ENCODE measurements around the gene ATG2A. TPM values are rescaled to one million over a fixed set of nuclear protein-coding genes. Genes with fewer than 3 reads are reported as not detected.

ATG2A gene
- 7.3 TPM for total RNA-seq

GRCh38 chr11:64916775-64917662, at the start of gene ATG2A:
Gene ATG2A (minus strand): TSS chr11:64917209. CDS start chr11:64917135, 74 bp downstream.
- peak; percentile 97 for FAIRE-seq
- peak; percentile 98 to 99 for DNase-seq (ENCODE audit: low spot score in 2 of 2)

DNA sequence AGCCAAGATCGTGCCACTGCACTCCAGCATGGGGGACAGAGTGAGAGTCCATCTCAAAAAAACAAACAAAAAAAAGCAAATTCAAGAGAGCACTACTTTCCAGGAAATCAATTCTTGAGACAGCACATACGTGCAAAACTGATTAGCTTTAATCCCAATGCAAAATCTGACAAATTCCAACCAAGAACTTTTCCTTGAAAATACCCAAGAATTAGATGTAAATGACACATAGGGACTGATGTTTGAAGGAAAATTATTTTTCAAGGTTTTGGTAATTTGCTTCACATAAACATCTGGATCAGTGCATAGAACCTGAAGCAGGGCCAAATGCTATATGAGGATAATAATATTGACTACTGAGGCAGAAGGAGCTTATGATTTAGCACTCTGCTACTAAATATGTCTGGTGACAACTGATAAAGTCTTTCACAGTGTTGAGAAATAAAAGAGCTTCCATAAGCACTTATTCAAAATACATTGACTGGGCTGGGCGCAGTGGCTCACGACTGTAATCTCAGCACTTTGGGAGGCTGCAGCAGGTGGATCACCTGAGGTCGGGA, 46.1 kb upstream of the ATG2A start:
- FAIRE-seq: no peak

GRCh38 chr11:64960719-64961118, 43.7 kb upstream of the ATG2A start:
- DNase-seq (ENCODE audit: low spot score in 2 of 2): no peak
- FAIRE-seq: no peak

More for the DNA sequence above, 46.1 kb upstream of the ATG2A start:
- DNase-seq (ENCODE audit: low spot score in 2 of 2): no peak

- DNase-seq (ENCODE audit: low spot score in 2 of 2) (no peak), FAIRE-seq (no peak)
These were observed 42.5 kb upstream of the ATG2A start for GRCh38 chr11:64959498-64959897.

DNA sequence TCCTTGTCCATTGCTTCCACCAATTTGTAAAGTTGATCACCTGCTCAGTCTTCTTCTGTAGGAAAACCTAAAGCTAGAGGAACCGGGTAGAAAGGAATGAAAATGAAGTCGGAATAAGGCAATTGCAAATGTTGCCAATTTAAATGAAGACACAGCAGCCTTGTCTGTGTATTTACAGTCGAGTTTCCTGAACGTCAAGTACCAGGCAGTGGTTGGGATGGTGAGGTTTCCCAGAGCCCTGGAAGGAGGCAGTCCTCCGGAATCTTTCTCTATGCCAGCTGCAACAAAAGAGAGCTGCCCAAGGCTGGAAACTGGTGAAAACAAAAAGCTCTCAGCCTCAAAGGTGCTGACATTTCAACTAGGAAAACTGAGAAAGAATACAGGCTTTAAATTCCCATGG, 37.2 kb upstream of the ATG2A start:
- FAIRE-seq (no peak), DNase-seq (ENCODE audit: low spot score in 2 of 2) (no peak)

GRCh38 chr11:64951529-64951928, 34.5 kb upstream of the ATG2A start:
- no peak for DNase-seq (ENCODE audit: low spot score in 2 of 2)
- FAIRE-seq: no peak

DNA sequence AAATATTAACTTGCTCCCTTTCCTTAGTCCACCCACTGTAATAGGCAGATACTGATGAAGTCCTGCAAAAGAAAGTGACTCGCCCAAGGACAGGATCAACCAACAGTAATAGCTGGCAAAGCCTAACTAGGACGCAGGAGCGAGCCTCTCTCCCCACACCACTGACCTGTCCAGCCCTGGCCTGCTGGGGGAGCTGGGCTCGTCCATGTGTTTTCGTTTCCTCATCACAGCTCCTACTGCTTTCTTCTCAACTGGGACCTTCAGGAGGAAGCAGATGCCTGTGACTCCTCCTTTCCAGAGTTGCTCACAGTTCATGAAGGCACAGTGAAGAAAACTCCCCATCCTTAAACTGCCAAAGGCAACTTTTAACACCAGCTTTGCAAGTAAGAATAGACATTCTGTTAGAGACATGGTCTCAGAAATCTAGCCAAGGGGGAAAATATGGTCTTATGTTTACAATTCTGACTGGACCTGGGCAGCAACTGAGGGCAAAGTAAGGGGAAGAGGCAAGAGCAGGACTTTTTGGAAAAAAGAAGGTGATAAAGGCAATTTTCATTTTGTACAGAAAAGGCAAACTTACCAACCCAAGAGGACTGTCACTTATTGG, 30.3 kb upstream of the ATG2A start:
- FAIRE-seq (no peak), DNase-seq (ENCODE audit: low spot score in 2 of 2) (no peak)

- DNase-seq (ENCODE audit: low spot score in 2 of 2) (no peak), FAIRE-seq (no peak)
These were observed 19.5 kb upstream of the ATG2A start for GRCh38 chr11:64936539-64936938.

DNA sequence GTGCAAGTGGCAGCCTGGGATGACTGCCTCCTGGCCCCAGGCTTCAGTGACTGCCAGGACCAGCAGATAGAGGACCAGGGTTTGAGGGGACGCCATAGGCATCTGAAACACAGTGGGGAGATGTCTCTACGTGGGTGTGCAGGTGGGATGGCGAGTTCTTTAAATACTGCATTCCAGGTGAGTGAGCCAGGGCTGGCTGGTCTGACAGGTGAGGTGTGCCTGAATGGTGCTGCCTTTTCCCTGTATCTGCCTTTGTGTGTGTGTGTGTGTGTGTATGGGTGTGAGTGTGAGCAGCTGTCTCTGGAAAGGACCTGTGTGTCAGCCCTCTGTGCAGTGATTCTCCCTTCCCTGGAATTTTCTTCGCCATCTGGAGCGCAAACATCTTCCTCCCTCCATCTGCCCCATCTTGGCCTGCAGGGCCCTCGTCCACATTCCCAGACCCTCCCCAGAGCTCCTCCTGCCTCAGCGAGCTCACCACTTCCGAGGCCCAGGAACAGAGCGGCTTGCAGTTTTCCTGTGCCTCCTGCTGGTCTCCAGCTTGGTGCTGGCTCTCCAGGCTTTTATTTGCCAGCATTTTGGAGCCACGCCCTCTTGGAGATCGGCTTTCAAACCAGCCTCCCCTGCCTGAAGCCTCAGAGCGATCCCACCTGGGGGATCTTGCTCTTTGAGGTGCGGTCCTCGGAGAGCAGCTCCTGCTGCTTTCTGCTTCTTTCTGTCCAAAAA, 18.5 kb upstream of the ATG2A start, which contains the start of gene GPHA2:
Gene GPHA2, minus strand, starts transcription at position 535 of the 723 bp plus-strand sequence. Its CDS starts 433 bp downstream, at position 102.
- FAIRE-seq: no peak

DNA sequence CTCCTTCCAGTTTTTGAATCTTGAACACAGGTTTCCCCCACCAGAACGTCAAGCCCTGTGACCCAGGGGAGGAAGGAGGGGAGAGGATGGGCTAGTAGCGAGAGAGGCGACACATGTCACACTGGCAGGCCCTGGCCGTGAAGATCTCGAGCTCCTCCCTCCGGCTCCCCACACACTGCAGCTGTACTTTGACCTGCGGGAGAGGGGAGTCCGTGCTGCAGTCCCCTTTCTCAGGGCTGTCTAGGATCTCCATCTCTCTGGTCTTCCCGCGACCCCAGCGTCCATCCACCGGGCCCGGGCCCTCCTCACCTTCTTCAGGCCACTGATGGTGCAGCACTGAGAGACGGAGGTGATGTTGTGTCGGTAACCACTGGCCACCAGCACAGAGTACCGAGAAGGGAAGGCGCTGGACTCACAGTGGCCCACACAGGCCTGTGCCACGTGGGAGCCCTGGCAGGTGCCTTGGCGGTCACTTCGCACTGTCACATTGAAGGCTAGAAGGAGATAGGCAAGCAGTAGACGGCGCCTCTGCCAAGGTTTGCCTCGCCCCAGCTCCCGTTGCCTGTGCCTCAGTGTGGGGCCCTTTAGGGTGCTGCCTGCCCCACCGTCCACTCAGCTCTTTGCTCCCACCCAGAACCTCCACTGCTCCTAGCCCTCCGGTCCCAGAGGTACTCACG, 17.8 kb upstream of the ATG2A start:
- FAIRE-seq (no peak), DNase-seq (ENCODE audit: low spot score in 2 of 2) (peak in 1 of 2 donors; percentile 9)

More for the DNA sequence above, 18.5 kb upstream of the ATG2A start, which contains the start of gene GPHA2:
- DNase-seq (ENCODE audit: low spot score in 2 of 2): peak in 1 of 2 donors; percentile 9

DNA sequence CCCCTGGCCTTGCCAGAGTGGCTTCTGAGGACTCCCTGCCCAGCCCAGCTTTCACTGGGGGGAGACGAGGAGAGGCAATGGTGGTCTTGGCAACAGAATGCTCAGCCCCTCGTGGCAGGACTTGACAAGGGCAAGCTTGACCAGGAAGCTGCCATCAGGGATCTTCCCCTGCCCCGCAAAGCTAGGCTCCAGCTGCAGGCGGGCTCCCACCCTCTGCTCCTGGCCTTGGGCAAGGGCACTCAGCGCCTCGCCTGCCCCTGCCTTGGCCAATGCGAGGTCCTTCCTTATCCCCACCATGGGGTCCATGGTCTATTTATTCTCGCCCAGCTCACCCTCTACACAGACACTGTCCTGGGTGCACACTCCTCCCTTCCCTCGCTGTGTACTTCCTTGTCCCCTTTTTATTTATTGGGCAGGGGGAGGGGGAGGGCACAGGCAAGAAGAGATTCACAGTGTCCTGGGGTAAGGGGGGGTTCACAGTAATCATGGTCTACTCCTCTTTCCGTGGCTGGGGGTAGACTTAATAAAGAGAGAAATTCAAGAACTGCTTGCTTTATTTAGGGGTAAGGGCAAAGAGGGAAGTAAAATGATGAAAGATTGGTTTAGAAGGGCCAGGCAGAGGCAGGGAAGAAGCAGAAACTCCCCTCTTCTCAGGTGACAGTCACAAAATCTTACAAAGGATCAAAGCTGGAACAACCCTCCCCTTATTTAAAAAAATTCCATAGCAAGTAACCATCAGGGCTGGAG, 17.1 kb upstream of the ATG2A start:
- DNase-seq (ENCODE audit: low spot score in 2 of 2) (no peak), FAIRE-seq (no peak)

DNA sequence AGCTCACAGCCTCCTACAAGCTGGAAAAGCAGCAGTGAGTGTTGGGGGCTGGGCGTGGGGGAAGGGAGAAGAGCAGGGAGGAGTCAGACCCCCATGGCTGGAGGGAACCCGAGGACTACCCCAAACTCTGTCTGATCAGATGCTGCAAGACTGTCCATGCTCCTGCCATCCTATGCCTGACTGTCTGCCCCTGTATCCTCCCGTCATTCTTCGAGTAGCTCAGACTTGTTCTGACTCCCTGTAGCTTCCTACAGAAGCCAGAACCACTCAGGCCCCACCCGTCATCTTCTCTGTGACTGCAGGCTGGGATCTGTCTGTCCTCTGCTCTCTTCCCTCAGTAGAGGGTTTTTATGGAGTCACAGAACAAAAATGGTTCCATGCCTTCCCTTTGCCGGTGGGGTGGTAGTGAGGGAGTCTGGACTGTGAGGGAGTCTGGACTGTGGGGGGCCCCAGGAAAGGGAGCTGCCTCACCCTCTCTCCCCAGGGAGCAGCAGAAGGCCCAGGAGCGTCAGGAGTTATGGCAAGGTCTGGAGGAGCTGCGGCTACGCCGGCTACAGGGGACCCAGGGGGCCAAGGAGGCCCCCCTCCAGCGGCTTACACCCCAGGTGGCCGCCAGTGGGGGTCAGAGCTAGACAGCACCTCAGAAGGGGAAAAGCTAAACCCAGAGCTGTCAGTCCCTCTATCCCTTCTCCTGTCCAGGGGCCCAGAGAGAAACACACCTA, 16.4 kb upstream of the ATG2A start:
- no peak for DNase-seq (ENCODE audit: low spot score in 2 of 2)
- no peak for FAIRE-seq

DNA sequence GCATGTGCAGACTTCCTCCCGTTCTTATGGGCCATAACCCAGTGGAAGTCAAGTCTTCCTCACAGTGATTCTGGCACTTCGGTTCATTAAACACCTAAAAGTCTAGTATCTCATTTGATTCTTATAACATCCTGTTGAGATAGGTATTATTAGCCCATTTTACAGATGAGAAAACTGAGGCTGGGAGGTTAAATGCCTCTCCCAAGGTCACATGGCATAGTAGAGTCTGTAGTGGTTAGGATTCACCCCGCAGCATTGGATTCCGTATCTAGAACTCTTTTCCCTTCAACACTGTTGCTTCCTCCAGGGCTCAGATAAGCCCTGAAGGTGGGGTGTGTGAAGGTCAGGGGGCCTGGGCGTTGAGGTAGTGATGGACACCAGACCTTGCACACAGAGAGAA, 15.3 kb upstream of the ATG2A start:
- FAIRE-seq (no peak), DNase-seq (ENCODE audit: low spot score in 2 of 2) (no peak)

GRCh38 chr11:64931290-64931689, 14.3 kb upstream of the ATG2A start:
- DNase-seq (ENCODE audit: low spot score in 2 of 2) (peak in 1 of 2 donors; percentile 4), FAIRE-seq (no peak)

DNA sequence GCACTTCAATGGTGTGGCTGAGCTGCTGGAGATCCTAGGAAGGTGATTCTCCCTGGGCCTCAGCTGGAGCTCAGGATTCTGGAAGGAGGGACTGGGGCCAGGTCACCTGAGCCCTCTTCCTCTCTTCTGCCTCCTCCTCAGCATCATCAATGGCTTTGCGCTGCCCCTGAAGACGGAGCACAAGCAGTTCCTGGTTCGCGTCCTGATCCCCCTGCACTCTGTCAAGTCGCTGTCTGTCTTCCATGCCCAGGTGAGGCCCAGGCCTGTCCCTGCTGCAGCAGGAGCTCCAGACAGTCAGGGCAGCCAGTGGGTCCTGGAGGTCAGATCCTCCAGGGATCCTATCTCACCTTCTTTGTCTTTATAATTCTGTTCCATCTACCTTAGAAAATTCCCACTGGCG, 13.3 kb upstream of the ATG2A start:
- FAIRE-seq: no peak
- DNase-seq (ENCODE audit: low spot score in 2 of 2): no peak

DNA sequence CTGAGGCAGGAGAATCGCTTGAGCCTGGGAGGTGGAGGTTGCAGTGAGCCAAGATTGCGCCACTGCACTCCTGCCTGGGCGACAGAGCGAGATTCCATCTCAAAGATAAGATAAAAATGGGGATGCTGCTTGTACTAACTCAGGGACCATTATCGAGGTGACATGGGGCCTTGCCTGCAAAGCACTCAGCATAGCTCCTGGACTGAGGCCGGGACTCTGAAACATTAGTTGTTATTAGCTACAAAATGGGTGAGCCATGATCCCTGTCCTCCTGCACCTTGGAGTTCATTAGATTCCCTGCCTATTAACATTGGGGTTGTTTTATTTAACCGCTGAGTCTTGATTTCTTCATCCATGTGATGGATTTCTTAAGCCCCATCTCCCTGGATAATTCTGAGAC, 12.6 kb upstream of the ATG2A start:
- FAIRE-seq: no peak

GRCh38 chr11:64928957-64929356, 11.9 kb upstream of the ATG2A start:
- no peak for DNase-seq (ENCODE audit: low spot score in 2 of 2)
- no peak for FAIRE-seq

More for the DNA sequence above, 12.6 kb upstream of the ATG2A start:
- no peak for DNase-seq (ENCODE audit: low spot score in 2 of 2)

DNA sequence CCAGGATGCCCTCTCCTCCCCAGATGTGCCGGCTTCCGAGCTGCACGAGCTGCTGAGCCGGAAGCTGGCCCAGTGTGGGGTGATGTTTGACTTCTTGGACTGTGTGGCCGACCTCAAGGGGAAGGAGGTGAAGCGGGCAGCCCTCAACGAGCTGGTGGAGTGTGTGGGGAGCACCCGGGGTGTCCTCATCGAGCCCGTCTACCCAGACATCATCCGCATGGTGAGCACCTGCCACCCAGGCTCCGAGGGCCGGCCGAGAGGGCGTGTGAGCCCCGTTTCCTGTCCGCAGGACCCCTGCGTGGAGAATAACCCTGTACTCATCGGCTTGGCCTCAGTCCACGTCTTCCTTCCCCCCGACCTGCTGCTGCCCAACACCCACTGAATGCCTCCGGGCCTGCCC, 9.7 kb upstream of the ATG2A start:
- FAIRE-seq (no peak), DNase-seq (ENCODE audit: low spot score in 2 of 2) (peak in 1 of 2 donors; percentile 12)
